ENCODE results near the gene ANK3.

- TF ChIP-seq, protein P1, sequence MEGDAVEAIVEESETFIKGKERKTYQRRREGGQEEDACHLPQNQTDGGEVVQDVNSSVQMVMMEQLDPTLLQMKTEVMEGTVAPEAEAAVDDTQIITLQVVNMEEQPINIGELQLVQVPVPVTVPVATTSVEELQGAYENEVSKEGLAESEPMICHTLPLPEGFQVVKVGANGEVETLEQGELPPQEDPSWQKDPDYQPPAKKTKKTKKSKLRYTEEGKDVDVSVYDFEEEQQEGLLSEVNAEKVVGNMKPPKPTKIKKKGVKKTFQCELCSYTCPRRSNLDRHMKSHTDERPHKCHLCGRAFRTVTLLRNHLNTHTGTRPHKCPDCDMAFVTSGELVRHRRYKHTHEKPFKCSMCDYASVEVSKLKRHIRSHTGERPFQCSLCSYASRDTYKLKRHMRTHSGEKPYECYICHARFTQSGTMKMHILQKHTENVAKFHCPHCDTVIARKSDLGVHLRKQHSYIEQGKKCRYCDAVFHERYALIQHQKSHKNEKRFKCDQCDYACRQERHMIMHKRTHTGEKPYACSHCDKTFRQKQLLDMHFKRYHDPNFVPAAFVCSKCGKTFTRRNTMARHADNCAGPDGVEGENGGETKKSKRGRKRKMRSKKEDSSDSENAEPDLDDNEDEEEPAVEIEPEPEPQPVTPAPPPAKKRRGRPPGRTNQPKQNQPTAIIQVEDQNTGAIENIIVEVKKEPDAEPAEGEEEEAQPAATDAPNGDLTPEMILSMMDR (IDR thresholded peaks at IDR 0.05 in 8 of 11, conservative IDR thresholded peaks at IDR 0.05 in 3 of 11) = no peak
- no peak for TF ChIP-seq POLR2A (IDR thresholded peaks at IDR 0.05)
These were observed 412.8 kb downstream of the ANK3 start for GRCh38 chr10:59976909-59977308.

Measured in spleen (tissue), 7 donors.